Fibroblast of lung (primary cell): ENCODE measurements around the gene FMNL2.

Experiments used
- EZH2 ChIP-seq: IDR thresholded peaks from 2 replicates; pipeline ENCODE4 v1.5.1; 2012; ENCODE audit warnings: low read length, control low read depth, mild to moderate bottlenecking; ENCODE audit errors: missing control alignments
- TF ChIP-seq, protein P1 (sequence below), 2 donors: IDR thresholded peaks in 1 of 2; conservative IDR thresholded peaks in 1 of 2; 1 replicate in 1 of 2; 2 replicates in 1 of 2; pipeline ENCODE4 v1.5.1; 2011 to 2012; ENCODE audit warnings: low read length in 2 of 2, control low read depth in 1 of 2, inconsistent platforms in 1 of 2, low read depth in 1 of 2, mild to moderate bottlenecking in 1 of 2

DNA sequence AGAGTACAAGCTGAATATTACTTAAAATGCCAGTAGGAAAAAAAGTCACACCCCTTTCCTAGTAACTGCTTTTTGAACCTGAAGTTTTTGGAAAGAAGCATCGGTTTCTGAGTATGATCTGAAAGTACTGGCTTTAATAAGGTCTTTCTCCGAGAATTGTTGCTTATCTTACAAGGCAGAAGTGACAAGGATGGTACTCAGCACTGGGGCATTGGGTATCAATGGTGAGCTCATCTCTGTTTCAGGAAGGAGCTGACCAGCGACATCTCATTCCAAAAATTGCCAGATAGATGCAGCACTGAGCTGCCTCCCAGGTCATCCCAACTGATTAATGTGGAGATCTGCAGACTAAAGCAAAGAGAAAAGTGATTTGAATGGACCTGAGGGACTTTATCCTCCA is 85.4 kb downstream of the FMNL2 start:
- TF ChIP-seq EZH2 = no peak
- TF ChIP-seq, protein P1, sequence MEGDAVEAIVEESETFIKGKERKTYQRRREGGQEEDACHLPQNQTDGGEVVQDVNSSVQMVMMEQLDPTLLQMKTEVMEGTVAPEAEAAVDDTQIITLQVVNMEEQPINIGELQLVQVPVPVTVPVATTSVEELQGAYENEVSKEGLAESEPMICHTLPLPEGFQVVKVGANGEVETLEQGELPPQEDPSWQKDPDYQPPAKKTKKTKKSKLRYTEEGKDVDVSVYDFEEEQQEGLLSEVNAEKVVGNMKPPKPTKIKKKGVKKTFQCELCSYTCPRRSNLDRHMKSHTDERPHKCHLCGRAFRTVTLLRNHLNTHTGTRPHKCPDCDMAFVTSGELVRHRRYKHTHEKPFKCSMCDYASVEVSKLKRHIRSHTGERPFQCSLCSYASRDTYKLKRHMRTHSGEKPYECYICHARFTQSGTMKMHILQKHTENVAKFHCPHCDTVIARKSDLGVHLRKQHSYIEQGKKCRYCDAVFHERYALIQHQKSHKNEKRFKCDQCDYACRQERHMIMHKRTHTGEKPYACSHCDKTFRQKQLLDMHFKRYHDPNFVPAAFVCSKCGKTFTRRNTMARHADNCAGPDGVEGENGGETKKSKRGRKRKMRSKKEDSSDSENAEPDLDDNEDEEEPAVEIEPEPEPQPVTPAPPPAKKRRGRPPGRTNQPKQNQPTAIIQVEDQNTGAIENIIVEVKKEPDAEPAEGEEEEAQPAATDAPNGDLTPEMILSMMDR (conservative IDR thresholded peaks at IDR 0.05 in 1 of 2, IDR thresholded peaks at IDR 0.05 in 1 of 2; ENCODE audit: low read depth in 1 of 2, low read length in 2 of 2) = no peak
